Activated CD4-positive, alpha-beta T cell treated with anti-CD3 and anti-CD28 coated beads, Interleukin-2, amount 50 U/mL, for 1 hour (primary cell): ENCODE data around the gene AMBRA1.
"Not testable (repeated sequence)": the region's sequence is repeated elsewhere in the genome, so short reads cannot be mapped to it uniquely, and the experiment has no call there.

ENCODE experiments used
- DNase-seq: peaks from one replicate; pipeline ENCODE4 v3.0.0-alpha.2; 2020

Gene AMBRA1

GRCh38 chr11:46533396-46534100, 60.3 kb downstream of the AMBRA1 start:
- DNase-seq = no peak

- no peak for DNase-seq
Observed at GRCh38 chr11:46529928-46530574, 63.8 kb downstream of the AMBRA1 start.

GRCh38 chr11:46529095-46529905, 64.5 kb downstream of the AMBRA1 start:
- peak; percentile 71 for DNase-seq

GRCh38 chr11:46528445-46529094, 65.3 kb downstream of the AMBRA1 start:
- no peak for DNase-seq

- DNase-seq = no peak
Observed at GRCh38 chr11:46527591-46528130, 66.2 kb downstream of the AMBRA1 start.

GRCh38 chr11:46526216-46527215, 67.3 kb downstream of the AMBRA1 start:
- DNase-seq = no peak

GRCh38 chr11:46524201-46524770, 69.5 kb downstream of the AMBRA1 start:
- DNase-seq = no peak

- DNase-seq = no peak
Observed at GRCh38 chr11:46523290-46523689, 70.5 kb downstream of the AMBRA1 start.

- DNase-seq = no peak
Observed at GRCh38 chr11:46522682-46523281, 71.0 kb downstream of the AMBRA1 start.

GRCh38 chr11:46521961-46522681, 71.7 kb downstream of the AMBRA1 start:
- no peak for DNase-seq

GRCh38 chr11:46520971-46521745, 72.7 kb downstream of the AMBRA1 start:
- no peak for DNase-seq

GRCh38 chr11:46519351-46519750, 74.5 kb downstream of the AMBRA1 start:
- no peak for DNase-seq

- DNase-seq = not testable (repeated sequence)
Observed at GRCh38 chr11:46518928-46519327, 74.9 kb downstream of the AMBRA1 start.

- no peak for DNase-seq
Observed at GRCh38 chr11:46514370-46514769, 79.5 kb downstream of the AMBRA1 start.

GRCh38 chr11:46513934-46514342, 79.9 kb downstream of the AMBRA1 start:
- DNase-seq = no peak

- DNase-seq = no peak
Observed at GRCh38 chr11:46512261-46512881, 81.5 kb downstream of the AMBRA1 start.

GRCh38 chr11:46511342-46511741, 82.5 kb downstream of the AMBRA1 start:
- no peak for DNase-seq

GRCh38 chr11:46508360-46508759, 85.5 kb downstream of the AMBRA1 start:
- no peak for DNase-seq

- no peak for DNase-seq
Observed at GRCh38 chr11:46506483-46506791, 87.4 kb downstream of the AMBRA1 start.
